GM12878 (cell line): ENCODE data around the gene RPL35A. TPM values are rescaled to one million over a fixed set of nuclear protein-coding genes. Genes with fewer than 3 reads are reported as not detected.

Experiments
- ATAC-seq: fragments of 200-7000 bp; cut with Tn5 transposase; 3 replicates; pipeline ENCODE4 v1.9.1; 2020; ENCODE audit warnings: mild to moderate bottlenecking, moderate library complexity
- BruUV-seq: library from RNA; stranded (reverse); fragments of 400-500 nt; replicated peaks from 2 replicates; lab custom pipeline; 2021; lab: Mats Ljungman, UMichigan
- CTCF ChIA-PET: fragments of 300-600 bp; sonication (Branson Sonifier 250); formaldehyde crosslinking; extraction: SDS; loops from one replicate; lab custom pipeline; 2021; ENCODE audit warnings: inconsistent platforms; lab: Yijun Ruan, JAX
- POLR2A ChIA-PET: fragments of 350-600 bp; formaldehyde crosslinking; extraction: SDS; loops from one replicate; lab custom pipeline; 2021; ENCODE audit warnings: inconsistent platforms; lab: Charles Lee
- RAD21 ChIA-PET: fragments of 300-600 bp; sonication (Branson Sonifier 250); formaldehyde crosslinking; loops from one replicate; lab custom pipeline; 2023; ENCODE audit warnings: antibody characterized with exemption; ENCODE audit not compliant: unreplicated experiment; lab: Charles Lee
- SMC1A ChIA-PET: fragments of 300-600 bp; sonication (Branson Sonifier 250); formaldehyde crosslinking; loops from one replicate; lab custom pipeline; 2023; ENCODE audit not compliant: unreplicated experiment, uncharacterized antibody; lab: Charles Lee
- DNase-seq: peaks from one replicate; pipeline ENCODE4 v3.0.0-alpha.2; 2011; ENCODE audit warnings: low read depth, low spot score
- FAIRE-seq: peaks from 3 replicates; lab custom pipeline; 2011; peaks lifted over from hg19 to GRCh38; lab: Jason Lieb, UNC
- H2AFZ ChIP-seq: 2 replicates; pipeline ENCODE4 v1.6.0; 2011; ENCODE audit warnings: low read depth, low read length, control low read depth; ENCODE audit not compliant: control insufficient read depth
- H3K27ac ChIP-seq: 2 replicates; pipeline ENCODE4 v1.5.1; 2011; ENCODE audit warnings: control low read depth; ENCODE audit not compliant: control insufficient read depth, insufficient read depth
- H3K27me3 ChIP-seq, 2 experiments: replicated peaks in 1 of 2; 2 replicates each; pipeline versions ENCODE4 v1.6.0 to v1.6.1; 2011; ENCODE audit warnings: low read length in 1 of 2; ENCODE audit not compliant: control insufficient read depth in 2 of 2, insufficient read depth in 2 of 2
- H3K36me3 ChIP-seq, 2 experiments: 2 replicates each; pipeline ENCODE4 v1.5.1; 2011; ENCODE audit warnings: low read length in 1 of 2; ENCODE audit not compliant: control insufficient read depth in 2 of 2, insufficient read depth in 2 of 2
- H3K4me1 ChIP-seq: 2 replicates; pipeline ENCODE4 v1.6.1; 2011; ENCODE audit warnings: mild to moderate bottlenecking, low read length, moderate library complexity, mixed read lengths; ENCODE audit not compliant: control insufficient read depth, insufficient read depth
- H3K4me2 ChIP-seq: 2 replicates; pipeline ENCODE4 v1.6.0; 2011; ENCODE audit warnings: control low read depth; ENCODE audit not compliant: control insufficient read depth, insufficient read depth
- H3K4me3 ChIP-seq: fragments of 200-600 bp; sonication (generic); 2 replicates; pipeline ENCODE4 v1.5.1; 2016
- H3K79me2 ChIP-seq: 2 replicates; pipeline ENCODE4 v1.6.0; 2011; ENCODE audit warnings: low read length; ENCODE audit not compliant: control insufficient read depth, insufficient read depth
- H3K9ac ChIP-seq: 2 replicates; pipeline ENCODE4 v1.8.0; 2011; ENCODE audit warnings: low read length, control low read depth, mixed read lengths; ENCODE audit not compliant: control insufficient read depth, insufficient read depth
- H3K9me3 ChIP-seq: replicated peaks from 3 replicates; pipeline ENCODE4 v1.5.1; 2011; ENCODE audit warnings: mild to moderate bottlenecking, low read length; ENCODE audit not compliant: control insufficient read depth, insufficient read depth
- H4K20me1 ChIP-seq: 2 replicates; pipeline ENCODE4 v1.6.0; 2011; ENCODE audit not compliant: control insufficient read depth, insufficient read depth
- CHD2 ChIP-seq: IDR thresholded peaks from 2 replicates; pipeline ENCODE4 v1.6.1; 2011; ENCODE audit warnings: low read depth, low read length, improper control_type of control experiment, borderline replicate concordance
- CREB1 ChIP-seq: IDR thresholded peaks from 2 replicates; pipeline ENCODE4 v1.6.1; 2012; ENCODE audit warnings: low read depth, mild to moderate bottlenecking, inconsistent platforms
- E4F1 ChIP-seq: fragments of 450-650 bp; IDR thresholded peaks from 2 replicates; pipeline ENCODE4 v1.6.1; 2018; ENCODE audit warnings: borderline replicate concordance, mild to moderate bottlenecking; ENCODE audit not compliant: partially characterized antibody
- FOS ChIP-seq: IDR thresholded peaks from 3 replicates; pipeline ENCODE4 v1.6.1; 2011; ENCODE audit warnings: borderline replicate concordance; ENCODE audit not compliant: insufficient read length; ENCODE audit errors: extremely low read depth
- GATAD2B ChIP-seq: fragments of 450-650 bp; conservative IDR thresholded peaks from 2 replicates; pipeline ENCODE4 v1.6.1; 2017; ENCODE audit warnings: low read depth, mild to moderate bottlenecking, moderate library complexity
- HDAC2 ChIP-seq: fragments of 200-600 bp; sonication (generic); IDR thresholded peaks from 2 replicates; pipeline ENCODE4 v1.6.1; 2017
- HSF1 ChIP-seq: fragments of 150-350 bp; IDR thresholded peaks from 2 replicates; pipeline ENCODE4 v1.6.1; 2014; ENCODE audit warnings: mild to moderate bottlenecking, low read depth, low read length
- IRF4 ChIP-seq: IDR thresholded peaks from 2 replicates; pipeline ENCODE4 v1.6.1; 2011; ENCODE audit warnings: low read depth, low read length
- JUNB ChIP-seq: IDR thresholded peaks from 2 replicates; pipeline ENCODE4 v1.6.1; 2016; ENCODE audit warnings: antibody characterized with exemption, mild to moderate bottlenecking
- KDM1A ChIP-seq: fragments of 200-600 bp; sonication (generic); IDR thresholded peaks from 2 replicates; pipeline ENCODE4 v1.6.1; 2016; ENCODE audit warnings: borderline replicate concordance
- NR2C1 ChIP-seq: fragments of 450-650 bp; IDR thresholded peaks from 2 replicates; pipeline ENCODE4 v1.6.1; 2017; ENCODE audit warnings: antibody characterized with exemption, mild to moderate bottlenecking, moderate library complexity
- SREBF1 ChIP-seq: IDR thresholded peaks from 2 replicates; pipeline ENCODE4 v1.6.1; 2012; ENCODE audit warnings: mild to moderate bottlenecking, low read length
- SUZ12 ChIP-seq: fragments of 200-600 bp; sonication (generic); IDR thresholded peaks from one replicate; pipeline ENCODE4 v1.6.1; 2018; ENCODE audit warnings: antibody characterized with exemption, mild to moderate bottlenecking; ENCODE audit not compliant: unreplicated experiment
- TARDBP ChIP-seq: IDR thresholded peaks from 2 replicates; pipeline ENCODE4 v1.6.1; 2016; ENCODE audit warnings: borderline replicate concordance
- TCF12 ChIP-seq: IDR thresholded peaks from 2 replicates; pipeline ENCODE4 v1.6.1; 2011; ENCODE audit warnings: low read depth, mild to moderate bottlenecking, low read length
- ZBTB33 ChIP-seq: fragments of 450-650 bp; IDR thresholded peaks from 2 replicates; pipeline ENCODE4 v1.6.1; 2017; ENCODE audit warnings: mild to moderate bottlenecking
- ZNF207 ChIP-seq: fragments of 450-650 bp; IDR thresholded peaks from 2 replicates; pipeline ENCODE4 v1.6.1; 2014; ENCODE audit warnings: antibody characterized with exemption, mild to moderate bottlenecking, borderline replicate concordance
- ZNF217 ChIP-seq: fragments of 450-650 bp; IDR thresholded peaks from 2 replicates; pipeline ENCODE4 v1.6.1; 2017; ENCODE audit warnings: antibody characterized with exemption, mild to moderate bottlenecking
- ZNF274 ChIP-seq: IDR thresholded peaks from one replicate; pipeline ENCODE4 v1.8.0; 2011; ENCODE audit not compliant: insufficient read length, insufficient read depth
- ZZZ3 ChIP-seq: IDR thresholded peaks from 2 replicates; pipeline ENCODE4 v1.6.1; 2011; ENCODE audit warnings: low read depth; ENCODE audit not compliant: control insufficient read depth, insufficient read length
- WGBS: methylation state at CpG from one replicate; pipeline ENCODE4 v1.1.6; 2016; ENCODE audit warnings: low lambda C conversion rate; ENCODE audit not compliant: insufficient replicate concordance, insufficient coverage; ENCODE audit errors: missing lambda C conversion rate; 5-methylcytosine and 5-hydroxymethylcytosine counted together
- in situ Hi-C: fragments of 300-500 bp; cut with MboI; formaldehyde crosslinking; loops from 9 replicates; pipeline ENCODE4 v1.14.3; 2018; ENCODE audit warnings: mixed read lengths
- intact Hi-C: fragments of 100-400 bp; cut with micrococcal nuclease; formaldehyde crosslinking; loops from one replicate; pipeline ENCODE4 v1.14.2; 2022; ENCODE audit not compliant: unreplicated experiment
- polyA plus RNA-seq, 11 experiments: library from polyadenylated mRNA; depleted of rRNA in 4 of 11; unstranded in 6 of 11; stranded (reverse) in 5 of 11; fragments of >200 nt; fragmentation: Nextera tagmentation in 4 of 11; fragmentation: Illumina TruSeq in 1 of 11; extraction: Ambion mirVana in 4 of 11; extraction: Trizol in 1 of 11; gene quantifications; 1 replicate in 1 of 11; 2 replicates in 10 of 11; pipeline versions ENCODE4 v1.2.1 to v1.2.3, GENCODE V29; 2011 to 2016; ENCODE audit warnings: inconsistent platforms in 2 of 11, missing spikeins in 2 of 11, low read depth in 1 of 11
- total RNA-seq, 4 experiments: library from RNA; depleted of rRNA in 3 of 4; stranded (reverse); fragments of >200 nt in 3 of 4; fragmentation: Illumina TruSeq in 1 of 4; extraction: Trizol in 1 of 4; gene quantifications; 2 replicates each; pipeline versions ENCODE4 v1.2.1 to v1.2.3, GENCODE V29; 2013 to 2021

RPL35A gene
- total and polyA plus RNA-seq, 10 of the 15 experiments (the other 5 are each of a cell fraction or from before 2014, with no cell fraction given), result 774 to 3,144 (median 1,843) TPM

GRCh38 chr3:197912741-197913476 is 37.1 kb upstream of the RPL35A start:
- no peaks in the 10 kb centered on the region for H4K20me1 ChIP-seq
- WGBS, result 35% methylated on average over 33 of the region's 33 CpGs
- H3K27me3 ChIP-seq, result 0 out of 4 replicates have a peak, but pooled peaks cover 0 to 3% of the 10 kb centered on the region in 2 experiments
- TF ChIP-seq HSF1, result no peak
- TF ChIP-seq KDM1A, result no peak
- TF ChIP-seq ZZZ3, result no peak
- no peak for TF ChIP-seq TCF12
- TF ChIP-seq GATAD2B, result no peak
- no peak for TF ChIP-seq CREB1
- TF ChIP-seq TARDBP, result no peak
- no peak for TF ChIP-seq ZNF274
- TF ChIP-seq CHD2, result no peak
- no peak for TF ChIP-seq SUZ12
- TF ChIP-seq E4F1, result no peak
- TF ChIP-seq ZBTB33, result no peak
- no peak for TF ChIP-seq ZNF217
- no peak for TF ChIP-seq FOS
- no peak for TF ChIP-seq JUNB
- TF ChIP-seq NR2C1, result no peak
- TF ChIP-seq HDAC2, result no peak
- no peak for TF ChIP-seq IRF4
- TF ChIP-seq ZNF207, result no peak
- TF ChIP-seq SREBF1, result no peak
- no peak overlapping the region for H3K4me3 ChIP-seq
- FAIRE-seq (no peak), ATAC-seq (no peak), DNase-seq (no peak)
- intact Hi-C loops, result no loop called here
- in situ Hi-C loops, result no loop called here
- no TSS peak for BruUV-seq
- H3K36me3 ChIP-seq, result no peaks in the 10 kb centered on the region
- H3K4me1 ChIP-seq, result no peaks in the 10 kb centered on the region
- H3K27ac ChIP-seq, result no peak overlapping the region
- H3K9me3 ChIP-seq, result no peaks in the 10 kb centered on the region
- ChIA-PET RAD21 (no interaction called here), SMC1A (no interaction called here), CTCF (no interaction called here), POLR2A (no interaction called here)
- H3K4me2 ChIP-seq, result no peak overlapping the region
- no peaks in the 10 kb centered on the region for H3K79me2 ChIP-seq
- no peak overlapping the region for H3K9ac ChIP-seq
- no peak overlapping the region for H2AFZ ChIP-seq
